Neural progenitor cell (in vitro differentiated cells): Measurements from ENCODE around the gene PTPRN2.

Experiments used
- CTCF ChIP-seq: fragments of 200-600 bp; sonication (generic); IDR thresholded peaks from 2 replicates; pipeline ENCODE4 v1.5.1; 2017; ENCODE audit warnings: antibody characterized with exemption, mild to moderate bottlenecking
- EZH2 ChIP-seq: fragments of 200-600 bp; sonication (generic); IDR thresholded peaks from 2 replicates; pipeline ENCODE4 v1.6.1; 2017; ENCODE audit warnings: antibody characterized with exemption, mild to moderate bottlenecking, moderate library complexity
- EZH2phosphoT487 ChIP-seq: fragments of 200-600 bp; sonication (generic); IDR thresholded peaks from 2 replicates; pipeline ENCODE4 v1.6.1; 2017; ENCODE audit warnings: antibody characterized with exemption

GRCh38 chr7:158356454-158356853 is 231.2 kb downstream of the PTPRN2 start:
- TF ChIP-seq EZH2phosphoT487 (no peak), CTCF (no peak), EZH2 (no peak)
